Left lung (tissue), 10 donors: ENCODE results near the gene PHF11. TPM values are rescaled to one million over a fixed set of nuclear protein-coding genes. Genes with fewer than 3 reads are reported as not detected.

Source experiments
- ATAC-seq: fragments of 200-7000 bp; cut with Tn5 transposase; one replicate; pipeline ENCODE4 v1.9.1; 2020; ENCODE audit warnings: moderate library complexity
- DNase-seq, 4 donors: peaks; one replicate each; pipeline ENCODE4 v3.0.0-alpha.2; 2013 to 2020
- H3K27ac ChIP-seq, 2 donors: fragments of 200-600 bp; sonication (generic) in 1 of 2; one replicate each; pipeline versions ENCODE4 v1.5.0 to v1.8.0; 2020 to 2021
- H3K27me3 ChIP-seq, 2 donors: fragments of 200-600 bp; sonication (generic) in 1 of 2; one replicate each; pipeline versions ENCODE4 v1.5.0 to v1.8.0; 2020 to 2021
- H3K36me3 ChIP-seq, 2 donors: fragments of 200-600 bp; sonication (generic) in 1 of 2; one replicate each; pipeline versions ENCODE4 v1.5.0 to v1.8.0; 2020 to 2021
- H3K4me1 ChIP-seq, 2 donors: fragments of 200-600 bp; one replicate each; pipeline ENCODE4 v1.8.0; 2021
- H3K4me3 ChIP-seq, 2 donors: fragments of 200-600 bp; sonication (generic) in 1 of 2; one replicate each; pipeline versions ENCODE4 v1.5.0 to v1.8.0; 2020 to 2021; ENCODE audit warnings: mild to moderate bottlenecking in 1 of 2
- H3K9me3 ChIP-seq, 2 donors: fragments of 200-600 bp; sonication (generic) in 1 of 2; one replicate each; pipeline versions ENCODE4 v1.5.0 to v1.8.0; 2020 to 2021
- intact Hi-C, 2 donors: fragments of 100-400 bp; cut with DNase I; formaldehyde crosslinking; loops; one replicate each; pipeline versions ENCODE4 v1.11.2 to v1.14.2; 2022
- polyA plus RNA-seq, 6 donors: library from polyadenylated mRNA; unstranded; fragments of 120-200 nt; gene quantifications; one replicate each; pipeline ENCODE4 v1.2.1, GENCODE V29; 2013; ENCODE audit not compliant: insufficient read length in 6 of 6
- total RNA-seq, 2 donors: library from RNA; stranded (reverse); fragmentation: NEBNext Ultra II Directional; extraction: Animal tissue kit (Norgen Biotek cat#: 25700); gene quantifications; one replicate each; pipeline ENCODE4 v1.2.1, GENCODE V29; 2021
- TF ChIP-seq, protein P1 (sequence below), 2 donors: fragments of 200-600 bp; sonication (generic) in 1 of 2; IDR thresholded peaks; one replicate each; pipeline versions ENCODE4 v1.5.0 to v1.8.0; 2021; ENCODE audit warnings: antibody characterized with exemption in 2 of 2
- donor health status: DM: no; HTN: yes; CAD: no.
- donor health status: DM: no; HTN: no; CAD: no.

Gene PHF11
- total and polyA plus RNA-seq, 8 donors: 42.9 to 80.2 (median 71.4) TPM

DNA sequence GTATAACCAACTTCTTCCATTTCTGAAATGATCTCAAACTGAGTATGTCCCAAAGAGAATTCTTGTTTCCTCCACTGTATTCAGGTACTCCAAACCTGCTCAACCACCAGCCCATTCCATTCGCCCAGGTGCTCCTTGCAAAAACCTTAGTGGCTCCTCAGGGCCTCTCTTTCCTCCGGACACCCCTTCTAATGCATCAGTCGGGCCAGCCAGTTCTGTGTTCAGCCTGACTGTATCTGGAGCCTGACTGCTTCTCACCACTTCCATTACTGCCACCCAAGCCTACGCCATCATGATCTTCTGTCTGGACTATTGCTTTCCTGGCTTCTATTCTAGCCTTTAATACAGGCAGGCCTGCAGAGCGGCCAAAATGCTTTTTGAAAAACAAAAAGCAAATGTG, 1.5 kb downstream of the PHF11 start:
- no peaks in the 10 kb centered on the region for H3K9me3 ChIP-seq
- ATAC-seq (no peak), DNase-seq (no peak)
- H3K4me3 ChIP-seq: no peak overlapping the region
- H3K27ac ChIP-seq: peak overlapping the region in 1 of 2 donors; percentile 99
- intact Hi-C loops: no loop called here
- H3K36me3 ChIP-seq: peaks cover 0 to 8% of the 10 kb centered on the region in 2 donors
- peaks cover 6 to 25% of the 10 kb centered on the region in 2 donors for H3K4me1 ChIP-seq
- H3K27me3 ChIP-seq: no peaks in the 10 kb centered on the region
- TF ChIP-seq, protein P1, sequence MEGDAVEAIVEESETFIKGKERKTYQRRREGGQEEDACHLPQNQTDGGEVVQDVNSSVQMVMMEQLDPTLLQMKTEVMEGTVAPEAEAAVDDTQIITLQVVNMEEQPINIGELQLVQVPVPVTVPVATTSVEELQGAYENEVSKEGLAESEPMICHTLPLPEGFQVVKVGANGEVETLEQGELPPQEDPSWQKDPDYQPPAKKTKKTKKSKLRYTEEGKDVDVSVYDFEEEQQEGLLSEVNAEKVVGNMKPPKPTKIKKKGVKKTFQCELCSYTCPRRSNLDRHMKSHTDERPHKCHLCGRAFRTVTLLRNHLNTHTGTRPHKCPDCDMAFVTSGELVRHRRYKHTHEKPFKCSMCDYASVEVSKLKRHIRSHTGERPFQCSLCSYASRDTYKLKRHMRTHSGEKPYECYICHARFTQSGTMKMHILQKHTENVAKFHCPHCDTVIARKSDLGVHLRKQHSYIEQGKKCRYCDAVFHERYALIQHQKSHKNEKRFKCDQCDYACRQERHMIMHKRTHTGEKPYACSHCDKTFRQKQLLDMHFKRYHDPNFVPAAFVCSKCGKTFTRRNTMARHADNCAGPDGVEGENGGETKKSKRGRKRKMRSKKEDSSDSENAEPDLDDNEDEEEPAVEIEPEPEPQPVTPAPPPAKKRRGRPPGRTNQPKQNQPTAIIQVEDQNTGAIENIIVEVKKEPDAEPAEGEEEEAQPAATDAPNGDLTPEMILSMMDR (IDR thresholded peaks at IDR 0.05): no peak

DNA sequence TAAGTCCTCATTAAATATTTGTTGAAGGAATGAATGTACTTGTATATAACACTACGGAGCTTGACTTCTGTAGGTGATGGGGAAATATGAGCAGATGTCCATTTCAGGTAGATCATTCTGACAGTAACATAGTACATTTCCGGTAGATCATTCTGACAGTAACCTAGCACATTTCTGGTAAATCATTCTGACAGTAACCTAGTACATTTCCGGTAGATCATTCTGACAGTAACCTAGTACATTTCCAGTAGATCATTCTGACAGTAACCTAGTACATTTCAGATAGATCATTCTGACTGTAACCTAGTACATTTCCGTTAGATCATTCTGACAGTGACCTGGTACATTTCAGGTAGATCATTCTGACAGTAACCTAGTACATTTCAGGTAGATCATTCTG, 2.5 kb downstream of the PHF11 start:
- ATAC-seq (no peak), DNase-seq (no peak)
- Histone ChIP-seq H3K36me3 (peaks cover 0 to 8% of the 10 kb centered on the region in 2 donors), H3K9me3 (no peaks in the 10 kb centered on the region), H3K27me3 (no peaks in the 10 kb centered on the region), H3K4me1 (peaks cover 11 to 32% of the 10 kb centered on the region in 2 donors), H3K4me3 (no peak overlapping the region), H3K27ac (peak overlapping the region in 1 of 2 donors; percentile 45)
- intact Hi-C loops: no loop called here
- TF ChIP-seq, protein P1 (IDR thresholded peaks at IDR 0.05): no peak

DNA sequence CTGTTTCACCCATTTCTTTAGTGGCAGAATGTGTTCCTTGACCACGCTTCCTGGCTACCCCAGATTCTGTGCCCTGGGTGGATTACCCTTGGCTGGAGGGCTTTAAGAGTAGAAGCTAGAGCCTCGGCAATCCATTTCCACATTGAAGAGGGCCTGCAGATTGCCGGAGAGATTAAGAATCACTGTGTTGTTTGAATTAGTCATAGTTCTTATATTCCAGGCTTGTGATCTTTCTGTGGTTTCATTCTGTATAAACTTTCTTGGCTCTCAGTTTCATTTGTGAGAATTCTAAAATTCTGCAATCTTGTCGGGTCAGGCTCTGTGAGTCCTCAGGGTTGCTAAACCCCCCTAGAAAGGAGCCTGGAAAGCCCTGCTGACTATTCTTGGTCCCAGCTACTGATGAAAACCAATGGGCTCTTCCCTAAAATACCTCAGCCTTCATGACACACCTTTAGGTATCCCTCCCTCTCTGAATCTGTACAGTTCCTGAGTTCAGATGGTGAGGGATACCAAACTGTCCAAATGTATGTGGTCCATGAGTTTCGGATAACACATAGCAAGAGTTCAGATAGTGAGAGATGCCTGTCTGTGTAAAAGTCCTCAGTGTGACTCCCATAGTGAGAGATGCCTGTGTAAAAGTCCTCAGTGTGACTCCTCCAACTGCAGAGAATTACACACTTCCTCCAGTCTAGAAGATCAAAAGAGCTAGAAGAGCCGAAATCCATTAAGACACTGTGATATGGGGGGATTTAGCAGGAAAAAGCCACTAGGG, 4.3 kb downstream of the PHF11 start:
- Histone ChIP-seq H3K4me1 (peaks cover 5 to 24% of the 10 kb centered on the region in 2 donors), H3K27me3 (no peaks in the 10 kb centered on the region), H3K36me3 (peaks cover 0 to 8% of the 10 kb centered on the region in 2 donors), H3K27ac (peak overlapping the region in 1 of 2 donors; percentile 63), H3K9me3 (no peaks in the 10 kb centered on the region), H3K4me3 (no peak overlapping the region)
- TF ChIP-seq, protein P1 (IDR thresholded peaks at IDR 0.05): no peak
- no peak for ATAC-seq
- DNase-seq: no peak
- intact Hi-C loops: no loop called here

DNA sequence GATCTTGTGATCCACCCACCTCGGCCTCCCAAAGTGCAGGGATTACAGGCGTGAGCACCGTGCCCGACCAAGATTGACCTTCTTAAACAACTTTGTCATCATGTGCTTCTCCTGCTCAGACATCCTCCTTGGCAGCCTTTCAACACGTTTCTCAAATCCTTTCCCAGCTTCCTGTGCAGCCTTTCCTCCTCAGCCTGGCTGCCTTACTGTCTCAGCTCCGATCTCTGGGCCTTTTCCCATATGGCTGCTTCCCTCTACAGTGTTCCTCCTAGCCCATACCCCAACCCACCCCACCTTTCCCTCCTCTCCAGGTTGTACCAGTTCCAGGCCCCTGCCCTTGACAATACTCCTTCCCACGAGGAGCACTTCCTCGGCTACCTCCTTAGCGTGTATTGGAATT, 7.2 kb downstream of the PHF11 start:
- Histone ChIP-seq H3K4me3 (no peak overlapping the region), H3K36me3 (peaks cover 0 to 21% of the 10 kb centered on the region in 2 donors), H3K9me3 (no peaks in the 10 kb centered on the region), H3K4me1 (peaks cover 5 to 23% of the 10 kb centered on the region in 2 donors), H3K27ac (peak overlapping the region in 1 of 2 donors; percentile 1), H3K27me3 (no peaks in the 10 kb centered on the region)
- ATAC-seq (no peak), DNase-seq (peak in 1 of 4 donors; percentile 43)
- intact Hi-C loops: no loop called here
- TF ChIP-seq, protein P1 (IDR thresholded peaks at IDR 0.05): no peak

- Histone ChIP-seq H3K27ac (no peak overlapping the region), H3K36me3 (peaks cover 0 to 21% of the 10 kb centered on the region in 2 donors), H3K4me1 (peaks cover 5 to 21% of the 10 kb centered on the region in 2 donors), H3K9me3 (no peaks in the 10 kb centered on the region), H3K4me3 (no peak overlapping the region), H3K27me3 (no peaks in the 10 kb centered on the region)
- TF ChIP-seq, protein P1 (IDR thresholded peaks at IDR 0.05): no peak
- ATAC-seq (no peak), DNase-seq (no peak)
- intact Hi-C loops: no loop called here
Measured at GRCh38 chr13:49503951-49504350, 8.2 kb downstream of the PHF11 start.
